AG04449 (cell line): ENCODE data around the gene C10orf90.

Experiments
- CTCF ChIA-PET: fragments of 350-600 bp; formaldehyde crosslinking; extraction: SDS; loops from one replicate; lab custom pipeline; 2021; ENCODE audit warnings: antibody characterized with exemption; lab: Yijun Ruan, JAX
- POLR2A ChIA-PET: fragments of 400-600, 350-600 bp; formaldehyde crosslinking; extraction: SDS; loops from one replicate; lab custom pipeline; 2020; ENCODE audit warnings: antibody characterized with exemption, inconsistent platforms; lab: Yijun Ruan, JAX
- DNase-seq: peaks from one replicate; pipeline ENCODE4 v3.0.0-alpha.2; 2010; ENCODE audit warnings: low read depth, low spot score
- H3K4me3 ChIP-seq: 2 replicates; pipeline ENCODE4 v1.5.1; 2011; ENCODE audit warnings: low read depth, mild to moderate bottlenecking, control low read depth, low read length
- TF ChIP-seq, protein P1 (sequence below): IDR thresholded peaks from one replicate; pipeline ENCODE4 v1.5.1; 2011; ENCODE audit warnings: mild to moderate bottlenecking, moderate library complexity, low read length, control low read depth, inconsistent platforms; ENCODE audit not compliant: insufficient read depth; ENCODE audit errors: missing control alignments

C10orf90 gene

GRCh38 chr10:126459878-126460481 lies 210.5 kb downstream of the C10orf90 start:
- no peak overlapping the region for H3K4me3 ChIP-seq
- peak; percentile 70 for DNase-seq
- POLR2A ChIA-PET: interaction anchor here (0.6 to 0.7 kb wide), 3 partner anchors 42 to 526 kb away, joined by 3 read pairs; partner anchors contain the start of gene ADAM12
- CTCF ChIA-PET: interaction anchor here (1.0 to 3.0 kb wide), 3 partner anchors 13 to 476 kb away, joined by 3 to 11 read pairs (median 3); no protein-coding TSS in a partner anchor
- TF ChIP-seq, protein P1, sequence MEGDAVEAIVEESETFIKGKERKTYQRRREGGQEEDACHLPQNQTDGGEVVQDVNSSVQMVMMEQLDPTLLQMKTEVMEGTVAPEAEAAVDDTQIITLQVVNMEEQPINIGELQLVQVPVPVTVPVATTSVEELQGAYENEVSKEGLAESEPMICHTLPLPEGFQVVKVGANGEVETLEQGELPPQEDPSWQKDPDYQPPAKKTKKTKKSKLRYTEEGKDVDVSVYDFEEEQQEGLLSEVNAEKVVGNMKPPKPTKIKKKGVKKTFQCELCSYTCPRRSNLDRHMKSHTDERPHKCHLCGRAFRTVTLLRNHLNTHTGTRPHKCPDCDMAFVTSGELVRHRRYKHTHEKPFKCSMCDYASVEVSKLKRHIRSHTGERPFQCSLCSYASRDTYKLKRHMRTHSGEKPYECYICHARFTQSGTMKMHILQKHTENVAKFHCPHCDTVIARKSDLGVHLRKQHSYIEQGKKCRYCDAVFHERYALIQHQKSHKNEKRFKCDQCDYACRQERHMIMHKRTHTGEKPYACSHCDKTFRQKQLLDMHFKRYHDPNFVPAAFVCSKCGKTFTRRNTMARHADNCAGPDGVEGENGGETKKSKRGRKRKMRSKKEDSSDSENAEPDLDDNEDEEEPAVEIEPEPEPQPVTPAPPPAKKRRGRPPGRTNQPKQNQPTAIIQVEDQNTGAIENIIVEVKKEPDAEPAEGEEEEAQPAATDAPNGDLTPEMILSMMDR: no peak

GRCh38 chr10:126459032-126459831 lies 211.3 kb downstream of the C10orf90 start:
- POLR2A ChIA-PET: interaction anchor here (0.6 to 1.0 kb wide), 3 partner anchors 71 to 525 kb away, joined by 3 read pairs; partner anchors contain the start of gene ADAM12
- no peak overlapping the region for H3K4me3 ChIP-seq
- CTCF ChIA-PET: interaction anchor here (1.0 to 3.0 kb wide), 6 partner anchors 13 to 476 kb away, joined by 3 to 11 read pairs (median 4); no protein-coding TSS in a partner anchor
- DNase-seq: peak; percentile 59
- TF ChIP-seq, protein P1: peak; percentile 31

GRCh38 chr10:126458466-126458865 lies 212.0 kb downstream of the C10orf90 start:
- CTCF ChIA-PET: interaction anchor here (0.9 to 3.0 kb wide), 5 partner anchors 8 to 45 kb away, joined by 3 to 11 read pairs (median 4); no protein-coding TSS in a partner anchor
- no peak overlapping the region for H3K4me3 ChIP-seq

GRCh38 chr10:126456632-126457031 lies 213.9 kb downstream of the C10orf90 start:
- ChIA-PET CTCF (interaction anchor here (1.1 to 1.2 kb wide), 2 partner anchors 293 to 522 kb away, joined by 3 to 4 read pairs; no protein-coding TSS in a partner anchor), POLR2A (no interaction called here)
- DNase-seq: no peak
- H3K4me3 ChIP-seq: no peak overlapping the region
- TF ChIP-seq, protein P1: no peak

More at GRCh38 chr10:126458466-126458865, 212.0 kb downstream of the C10orf90 start:
- no peak for DNase-seq
- TF ChIP-seq, protein P1: no peak
- POLR2A ChIA-PET: interaction anchor here (0.7 to 1.0 kb wide), 2 partner anchors 9 to 70 kb away, joined by 3 read pairs; partner anchors contain the start of gene ADAM12

DNA sequence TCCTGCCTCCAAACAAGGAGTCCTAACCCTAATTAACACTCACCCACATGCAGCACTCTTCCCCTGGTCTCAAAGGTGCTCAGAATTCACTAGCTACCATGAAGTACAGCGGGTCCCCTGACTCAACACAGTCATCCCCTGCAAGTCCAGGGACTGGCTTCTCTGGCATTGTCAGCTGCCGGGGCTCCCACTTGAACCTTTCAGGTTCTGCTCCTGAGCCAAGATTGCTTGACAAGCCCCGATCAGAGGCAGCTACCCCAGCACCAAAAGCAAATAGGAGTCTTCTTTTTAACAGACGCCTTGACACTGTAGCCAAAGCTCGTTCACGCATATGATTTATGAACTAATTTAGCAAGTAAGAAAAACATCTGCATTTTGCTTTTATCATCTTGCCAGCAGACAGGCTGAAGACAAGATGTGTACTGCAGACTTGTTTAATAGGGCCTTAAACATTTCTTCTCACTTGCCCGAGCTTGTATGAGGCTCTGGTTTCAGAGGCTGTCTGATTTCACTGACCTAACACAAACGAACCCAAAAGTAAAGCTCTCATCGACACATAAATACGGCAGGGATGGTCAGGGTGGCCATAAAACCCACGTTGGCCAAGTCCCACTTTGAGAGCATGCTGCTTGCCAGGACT lies 214.6 kb downstream of the C10orf90 start:
- POLR2A ChIA-PET: no interaction called here
- TF ChIP-seq, protein P1: no peak
- no peak overlapping the region for H3K4me3 ChIP-seq
- DNase-seq: no peak
- CTCF ChIA-PET: interaction anchor here (0.8 to 1.1 kb wide), 2 partner anchors 48 to 522 kb away, joined by 3 to 4 read pairs; no protein-coding TSS in a partner anchor
